Jurkat, Clone E6-1 (cell line): ENCODE results near the gene MAP3K12. TPM values are rescaled to one million over a fixed set of nuclear protein-coding genes. Genes with fewer than 3 reads are reported as not detected.
"Not testable (repeated sequence)": the region's sequence is repeated elsewhere in the genome, so short reads cannot be mapped to it uniquely, and the experiment has no call there.

Experiments used
- DNase-seq: peaks from one replicate; pipeline ENCODE4 v3.0.0-alpha.2; 2011; ENCODE audit warnings: low read depth, low spot score
- H3K4me3 ChIP-seq: 2 replicates; pipeline ENCODE4 v1.5.1; 2011; ENCODE audit warnings: mild to moderate bottlenecking, low read length, control low read depth, moderate library complexity
- polyA plus RNA-seq: library from polyadenylated mRNA; unstranded; fragments of >200 nt; gene quantifications from one replicate; pipeline ENCODE4 v1.2.1, GENCODE V29; 2012; ENCODE audit warnings: missing spikeins; ENCODE audit not compliant: insufficient read length, insufficient read depth

MAP3K12 gene, protein sequence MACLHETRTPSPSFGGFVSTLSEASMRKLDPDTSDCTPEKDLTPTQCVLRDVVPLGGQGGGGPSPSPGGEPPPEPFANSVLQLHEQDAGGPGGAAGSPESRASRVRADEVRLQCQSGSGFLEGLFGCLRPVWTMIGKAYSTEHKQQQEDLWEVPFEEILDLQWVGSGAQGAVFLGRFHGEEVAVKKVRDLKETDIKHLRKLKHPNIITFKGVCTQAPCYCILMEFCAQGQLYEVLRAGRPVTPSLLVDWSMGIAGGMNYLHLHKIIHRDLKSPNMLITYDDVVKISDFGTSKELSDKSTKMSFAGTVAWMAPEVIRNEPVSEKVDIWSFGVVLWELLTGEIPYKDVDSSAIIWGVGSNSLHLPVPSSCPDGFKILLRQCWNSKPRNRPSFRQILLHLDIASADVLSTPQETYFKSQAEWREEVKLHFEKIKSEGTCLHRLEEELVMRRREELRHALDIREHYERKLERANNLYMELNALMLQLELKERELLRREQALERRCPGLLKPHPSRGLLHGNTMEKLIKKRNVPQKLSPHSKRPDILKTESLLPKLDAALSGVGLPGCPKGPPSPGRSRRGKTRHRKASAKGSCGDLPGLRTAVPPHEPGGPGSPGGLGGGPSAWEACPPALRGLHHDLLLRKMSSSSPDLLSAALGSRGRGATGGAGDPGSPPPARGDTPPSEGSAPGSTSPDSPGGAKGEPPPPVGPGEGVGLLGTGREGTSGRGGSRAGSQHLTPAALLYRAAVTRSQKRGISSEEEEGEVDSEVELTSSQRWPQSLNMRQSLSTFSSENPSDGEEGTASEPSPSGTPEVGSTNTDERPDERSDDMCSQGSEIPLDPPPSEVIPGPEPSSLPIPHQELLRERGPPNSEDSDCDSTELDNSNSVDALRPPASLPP
- 14.3 TPM for polyA plus RNA-seq

- H3K4me3 ChIP-seq, result peak within 1 kb of the TSS; percentile 100
- DNase-seq, result no peak
These were observed at the start of gene MAP3K12 for GRCh38 chr12:53499266-53500141. Gene MAP3K12, minus strand, starts transcription at chr12:53499458. Its CDS starts 12,067 bp downstream, at chr12:53487391.

GRCh38 chr12:53548354-53548753 lies 49.1 kb upstream of the MAP3K12 start:
- DNase-seq, H3K4me3 ChIP-seq: not testable (repeated sequence)

DNA sequence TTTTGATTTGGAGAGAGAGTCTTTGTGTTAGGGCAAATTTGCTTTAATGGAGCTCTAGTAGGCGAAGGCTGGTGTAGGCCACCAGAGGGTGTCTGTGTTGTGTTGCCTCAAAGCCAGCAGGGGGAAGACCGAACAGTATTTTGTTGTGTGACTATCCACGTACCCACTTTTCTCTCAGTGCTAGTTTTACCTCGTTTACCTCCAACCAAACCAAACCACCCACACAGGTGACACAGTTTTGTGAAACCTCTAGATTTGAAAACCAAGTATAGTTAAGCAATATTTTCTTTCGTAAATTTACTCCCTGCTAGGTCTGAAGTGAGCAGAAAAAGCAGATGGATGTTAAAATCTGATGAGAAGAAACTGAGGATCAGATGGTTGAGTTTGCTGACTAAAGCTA lies 44.3 kb upstream of the MAP3K12 start:
- DNase-seq, result peak; percentile 75
- no peak overlapping the region for H3K4me3 ChIP-seq

DNA sequence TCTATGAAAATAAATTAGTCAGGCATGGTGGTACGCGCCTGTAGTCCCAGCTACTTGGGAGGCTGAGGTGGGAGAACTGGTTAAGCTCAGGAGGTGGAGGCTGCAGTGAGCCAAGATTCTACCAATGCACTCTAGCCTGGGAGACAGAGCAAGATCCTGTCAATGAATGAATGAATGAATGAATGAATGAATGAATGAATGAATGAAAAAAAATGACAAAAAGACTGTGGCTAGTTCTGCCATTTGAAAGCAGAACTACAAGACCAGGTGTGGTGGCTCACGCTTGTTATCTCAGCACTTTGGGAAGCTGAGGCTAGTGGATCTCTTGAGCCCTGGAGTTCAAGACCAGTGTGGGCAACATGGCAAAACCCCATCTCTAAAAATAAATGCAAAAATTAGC lies 40.3 kb upstream of the MAP3K12 start:
- no peak for DNase-seq
- H3K4me3 ChIP-seq, result no peak overlapping the region

- DNase-seq, result no peak
- H3K4me3 ChIP-seq, result no peak overlapping the region
These were observed 39.0 kb upstream of the MAP3K12 start for GRCh38 chr12:53538209-53538689.

GRCh38 chr12:53536962-53537361 lies 37.7 kb upstream of the MAP3K12 start:
- DNase-seq, result no peak
- no peak overlapping the region for H3K4me3 ChIP-seq

GRCh38 chr12:53533471-53533870 lies 34.2 kb upstream of the MAP3K12 start:
- no peak for DNase-seq
- no peak overlapping the region for H3K4me3 ChIP-seq

DNA sequence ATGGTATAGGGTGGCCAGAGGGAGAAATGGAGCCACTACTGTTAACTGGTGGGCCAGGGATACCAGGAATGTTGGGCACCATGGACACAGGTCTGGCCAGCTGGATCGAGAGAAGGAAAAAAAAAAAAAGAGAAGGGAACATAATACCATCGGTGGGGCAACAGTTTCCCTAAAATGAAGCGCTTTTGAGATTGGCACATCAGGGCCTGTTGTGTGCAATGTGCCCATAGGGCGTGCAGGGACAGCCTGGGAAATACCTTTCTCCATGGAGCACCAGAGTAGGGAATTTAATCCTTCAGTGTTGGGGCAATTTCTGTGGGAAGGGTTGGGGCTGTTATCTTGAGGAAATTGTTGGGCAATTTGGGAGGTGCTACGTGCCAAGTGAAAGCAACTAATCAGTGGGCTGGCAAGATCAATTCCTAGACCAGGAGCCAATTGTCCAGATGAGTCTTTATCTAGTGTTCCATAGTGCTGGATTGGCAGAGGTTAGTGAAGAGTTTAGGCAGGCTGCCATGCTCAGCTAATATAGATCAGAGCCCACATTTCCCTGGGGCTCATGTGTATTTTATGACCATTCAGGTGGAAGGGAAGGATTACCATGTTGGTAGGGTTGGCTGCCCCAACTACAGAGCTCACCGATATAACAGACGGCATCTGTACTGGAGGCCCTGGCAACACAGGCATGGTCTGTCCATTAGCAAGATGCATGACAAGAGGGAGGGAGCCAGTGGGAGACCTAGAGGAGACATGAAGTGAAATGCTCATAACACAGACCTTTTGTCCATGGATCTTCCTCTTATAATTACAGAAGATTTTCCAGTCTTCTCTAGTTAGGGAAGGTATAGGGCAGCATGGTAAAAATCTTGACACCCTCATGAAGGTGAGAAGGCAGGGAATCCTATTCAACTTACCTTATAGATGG lies 33.5 kb upstream of the MAP3K12 start:
- no peak overlapping the region for H3K4me3 ChIP-seq
- no peak for DNase-seq

DNA sequence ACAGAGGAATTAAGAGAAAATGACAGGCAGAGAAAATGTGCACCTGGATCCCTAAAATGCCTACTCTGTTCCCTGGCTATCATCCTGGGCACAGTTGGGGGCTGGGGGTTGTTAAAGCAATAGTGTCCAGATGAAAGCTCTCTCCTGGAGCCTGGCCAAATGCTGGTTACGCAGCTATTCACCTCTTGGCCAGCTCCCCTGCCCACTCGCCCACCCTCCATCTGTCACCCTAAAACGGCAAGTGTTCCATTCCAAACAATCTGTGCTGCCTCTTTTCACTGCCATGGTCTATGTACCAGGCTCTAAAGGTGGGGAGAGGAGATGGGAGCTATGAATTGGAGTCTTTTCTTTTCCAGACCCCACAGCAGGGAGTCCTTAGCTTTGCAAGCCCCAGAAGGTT lies 32.8 kb upstream of the MAP3K12 start:
- H3K4me3 ChIP-seq, result no peak overlapping the region
- DNase-seq, result no peak

DNA sequence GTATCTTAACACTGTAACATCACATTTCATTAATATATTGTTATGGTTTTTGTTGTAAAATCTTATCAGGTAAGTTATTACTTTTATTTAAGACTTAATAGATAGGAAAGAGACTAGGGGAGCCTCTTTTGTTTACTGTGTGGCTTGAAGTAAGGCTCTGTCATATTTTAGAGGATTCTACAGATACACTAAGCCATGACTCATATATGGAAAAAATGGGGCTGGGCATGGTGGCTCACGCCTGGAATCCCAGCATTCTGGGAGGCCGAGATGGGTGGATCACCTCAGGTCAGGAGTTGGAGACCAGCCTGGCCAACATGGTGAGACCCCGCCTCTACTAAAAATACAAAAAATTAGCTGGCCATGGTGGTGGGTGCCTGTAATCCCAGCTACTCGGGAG lies 31.7 kb upstream of the MAP3K12 start:
- no peak for DNase-seq
- no peak overlapping the region for H3K4me3 ChIP-seq

DNA sequence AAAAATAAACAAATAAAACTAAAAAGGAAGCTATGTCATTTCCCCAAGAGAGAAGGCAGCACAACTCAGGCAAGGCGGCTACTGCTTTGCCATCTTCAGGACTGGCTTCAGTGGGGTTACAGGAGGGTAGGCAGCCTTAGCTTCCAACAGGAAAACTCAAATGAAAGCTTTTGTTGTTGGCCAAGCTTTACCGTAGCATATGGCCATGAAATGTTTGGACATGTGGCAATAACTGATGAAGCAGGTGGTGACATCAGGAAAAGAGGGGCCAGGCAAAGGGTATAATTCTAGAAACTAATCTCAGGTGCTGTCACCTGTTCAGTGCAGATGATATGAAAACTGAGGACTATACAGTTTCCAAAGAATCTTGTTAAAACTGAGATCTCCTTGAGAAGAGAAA lies 30.8 kb upstream of the MAP3K12 start:
- H3K4me3 ChIP-seq, result no peak overlapping the region
- no peak for DNase-seq

DNA sequence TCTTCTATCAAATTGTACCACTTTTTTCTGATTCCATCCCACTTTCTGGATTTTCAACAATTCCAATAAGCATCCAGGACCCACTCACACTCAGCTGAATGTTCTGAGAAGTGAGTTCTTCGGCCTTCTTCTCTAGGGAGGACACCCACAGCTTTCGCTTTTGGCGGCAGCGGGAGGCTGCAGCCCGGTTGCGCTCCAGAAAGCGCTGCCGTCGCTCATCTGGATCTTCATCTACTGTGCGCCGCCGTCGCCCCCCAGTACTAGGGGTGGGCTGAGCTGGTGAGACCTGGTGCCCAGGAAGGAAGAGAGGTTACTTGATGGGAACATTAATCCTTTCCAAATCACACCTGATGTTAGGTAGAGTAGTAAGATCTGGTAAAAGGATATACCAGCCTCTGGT lies 25.2 kb upstream of the MAP3K12 start:
- DNase-seq, result no peak
- no peak overlapping the region for H3K4me3 ChIP-seq

GRCh38 chr12:53523131-53523530 lies 23.9 kb upstream of the MAP3K12 start:
- H3K4me3 ChIP-seq, result no peak overlapping the region
- no peak for DNase-seq

GRCh38 chr12:53518381-53518780 lies 19.1 kb upstream of the MAP3K12 start:
- H3K4me3 ChIP-seq, result no peak overlapping the region
- DNase-seq, result no peak

DNA sequence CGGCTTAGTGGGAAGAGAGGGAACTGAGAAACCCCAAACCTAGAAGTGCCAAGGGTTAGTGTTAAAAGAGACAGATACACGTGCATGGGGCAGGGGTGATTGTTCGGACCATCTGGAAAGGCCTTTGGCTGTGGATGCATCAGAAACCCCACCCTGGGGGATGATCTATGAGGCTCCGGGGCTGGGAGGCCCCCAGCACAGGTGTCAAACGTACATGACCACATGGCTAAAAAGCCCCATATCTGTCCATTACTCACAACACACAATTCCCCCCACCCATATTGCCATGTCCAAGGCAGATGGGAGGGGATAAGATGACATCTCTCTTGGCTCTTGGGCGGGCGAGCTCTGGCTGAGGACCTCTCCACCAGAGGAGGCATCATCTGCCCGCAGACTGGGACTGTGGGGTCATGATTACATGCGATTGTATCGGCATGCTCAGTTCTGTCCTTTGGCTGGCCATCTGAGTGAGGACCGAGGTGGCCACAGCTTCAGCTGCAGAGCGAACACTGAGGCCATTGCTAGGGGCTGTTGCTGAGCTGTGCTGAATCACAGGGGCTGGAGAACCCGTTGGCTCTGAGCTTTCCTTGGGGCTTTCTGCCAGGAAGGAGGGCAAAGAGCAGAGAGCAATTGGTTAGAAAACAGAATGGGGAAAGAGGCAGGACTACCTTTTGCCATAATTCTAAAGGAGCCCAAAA lies 17.6 kb upstream of the MAP3K12 start:
- no peak overlapping the region for H3K4me3 ChIP-seq
- no peak for DNase-seq

DNA sequence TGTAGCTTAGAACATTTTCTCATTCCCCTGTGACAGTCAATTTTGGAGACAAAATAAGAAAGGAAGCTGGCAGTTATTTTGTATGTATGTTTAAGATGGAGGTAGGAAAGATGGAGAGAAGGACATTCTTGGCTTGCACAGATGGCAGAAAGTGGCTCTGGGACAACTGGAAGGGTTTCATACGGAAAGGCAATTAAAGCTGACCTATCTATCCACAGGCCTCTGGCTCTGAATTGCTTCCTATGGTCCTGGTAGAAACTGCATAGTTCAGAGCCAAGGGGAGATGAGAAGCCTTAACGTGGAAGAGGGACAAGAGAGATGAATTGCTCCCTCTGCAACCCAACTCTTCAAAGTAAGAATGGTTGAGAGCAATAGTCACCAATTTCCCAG lies 16.0 kb upstream of the MAP3K12 start:
- H3K4me3 ChIP-seq, result no peak overlapping the region
- DNase-seq, result no peak

GRCh38 chr12:53514628-53515290 lies 15.5 kb upstream of the MAP3K12 start:
- DNase-seq, result no peak
- H3K4me3 ChIP-seq, result no peak overlapping the region
